DMS53 treated with DMSO at 0.1 percent for 48 hours (cell line): Measurements from ENCODE around the gene RAET1E.
"Not testable (repeated sequence)": the region's sequence is repeated elsewhere in the genome, so short reads cannot be mapped to it uniquely, and the experiment has no call there.

ENCODE experiments used
- DNase-seq: peaks from one replicate; lab custom pipeline; 2025; ENCODE audit not compliant: unreplicated experiment; lab: John Stamatoyannopoulos, UW

Gene RAET1E

GRCh38 chr6:149910721-149911151 is 12.8 kb upstream of the RAET1E start:
- no peak for DNase-seq

GRCh38 chr6:149909701-149910470 is 12.0 kb upstream of the RAET1E start:
- no peak for DNase-seq

DNA sequence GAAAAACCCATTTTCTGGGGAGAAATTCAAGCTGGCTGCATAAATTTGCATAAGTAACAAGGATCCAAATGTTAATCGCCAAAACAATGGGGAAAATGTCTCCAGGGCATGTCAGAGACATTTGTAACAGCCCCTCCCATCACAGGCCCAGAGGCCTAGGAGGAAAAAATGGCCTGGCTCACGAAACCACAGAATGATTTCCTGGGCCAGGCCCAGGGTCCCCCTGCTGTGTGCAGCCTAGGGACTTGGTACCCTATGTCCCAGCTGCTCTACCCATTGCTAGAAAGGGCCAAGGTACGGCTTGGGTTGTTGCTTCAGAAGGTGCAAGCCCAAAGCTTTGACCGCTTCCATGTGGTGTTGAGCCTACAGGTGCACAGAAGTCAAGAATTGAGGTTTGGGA is 10.6 kb upstream of the RAET1E start:
- not testable (repeated sequence) for DNase-seq

GRCh38 chr6:149907317-149907716 is 9.4 kb upstream of the RAET1E start:
- DNase-seq = no peak

DNA sequence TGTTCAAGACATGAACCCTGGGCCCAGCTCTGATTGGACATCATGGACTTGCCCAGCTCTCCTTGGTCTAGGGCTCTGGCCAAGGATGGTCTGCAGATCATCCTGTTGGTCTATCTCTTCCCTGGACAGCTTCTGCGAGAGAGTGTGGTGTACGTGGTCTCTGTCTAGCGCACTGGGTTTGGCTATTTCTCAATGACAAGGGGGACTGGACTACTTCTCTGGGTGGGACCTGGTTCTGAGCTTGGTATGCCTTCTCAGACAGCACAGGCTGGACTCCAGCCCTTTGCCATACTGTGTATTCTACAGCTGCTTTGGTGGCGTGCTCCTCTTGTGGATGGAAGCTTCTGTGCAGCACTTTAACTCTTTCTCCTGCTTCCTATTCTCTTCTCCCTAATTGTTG is 8.5 kb upstream of the RAET1E start:
- no peak for DNase-seq

GRCh38 chr6:149905911-149906371 is 8.0 kb upstream of the RAET1E start:
- DNase-seq = no peak

- no peak for DNase-seq
These were observed 7.5 kb upstream of the RAET1E start for GRCh38 chr6:149905371-149905910.

DNA sequence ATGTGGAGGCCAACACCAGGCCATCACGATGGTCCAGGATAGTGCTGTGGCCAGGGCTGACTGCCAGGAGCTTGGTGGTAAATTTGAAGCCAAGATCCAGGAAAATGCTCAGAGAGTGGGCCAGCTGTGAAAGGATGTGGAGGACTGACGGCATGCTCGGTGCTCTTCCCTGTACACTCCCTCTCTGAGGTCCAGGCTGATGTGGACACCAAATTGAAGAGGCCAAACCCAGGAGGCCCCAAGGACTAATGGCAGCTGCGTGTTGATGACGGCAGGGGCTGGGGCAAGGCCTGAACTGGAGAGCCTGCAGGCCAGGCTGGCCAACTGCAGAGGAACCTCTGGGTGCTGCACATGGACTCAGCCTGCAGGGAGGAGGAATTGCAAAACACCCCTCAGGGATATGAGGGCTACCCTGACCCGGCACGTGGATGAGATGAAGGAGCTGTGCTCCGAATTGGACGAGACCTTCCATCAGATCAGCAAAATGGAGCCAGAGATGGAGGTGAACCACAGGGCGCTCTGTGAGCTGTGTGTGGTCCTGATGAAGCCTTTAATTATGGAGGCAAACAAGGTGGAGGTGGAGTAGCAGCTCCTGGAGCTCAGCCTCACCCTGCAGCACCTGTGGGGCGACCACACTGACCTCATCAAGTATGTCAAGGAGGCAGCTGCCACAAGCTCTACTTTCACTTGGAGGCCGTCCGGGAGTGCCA is 6.9 kb upstream of the RAET1E start:
- DNase-seq = no peak

GRCh38 chr6:149903938-149904611 is 6.2 kb upstream of the RAET1E start:
- DNase-seq = peak; percentile 42

- no peak for DNase-seq
These were observed 3.7 kb upstream of the RAET1E start for GRCh38 chr6:149901444-149902140.

DNA sequence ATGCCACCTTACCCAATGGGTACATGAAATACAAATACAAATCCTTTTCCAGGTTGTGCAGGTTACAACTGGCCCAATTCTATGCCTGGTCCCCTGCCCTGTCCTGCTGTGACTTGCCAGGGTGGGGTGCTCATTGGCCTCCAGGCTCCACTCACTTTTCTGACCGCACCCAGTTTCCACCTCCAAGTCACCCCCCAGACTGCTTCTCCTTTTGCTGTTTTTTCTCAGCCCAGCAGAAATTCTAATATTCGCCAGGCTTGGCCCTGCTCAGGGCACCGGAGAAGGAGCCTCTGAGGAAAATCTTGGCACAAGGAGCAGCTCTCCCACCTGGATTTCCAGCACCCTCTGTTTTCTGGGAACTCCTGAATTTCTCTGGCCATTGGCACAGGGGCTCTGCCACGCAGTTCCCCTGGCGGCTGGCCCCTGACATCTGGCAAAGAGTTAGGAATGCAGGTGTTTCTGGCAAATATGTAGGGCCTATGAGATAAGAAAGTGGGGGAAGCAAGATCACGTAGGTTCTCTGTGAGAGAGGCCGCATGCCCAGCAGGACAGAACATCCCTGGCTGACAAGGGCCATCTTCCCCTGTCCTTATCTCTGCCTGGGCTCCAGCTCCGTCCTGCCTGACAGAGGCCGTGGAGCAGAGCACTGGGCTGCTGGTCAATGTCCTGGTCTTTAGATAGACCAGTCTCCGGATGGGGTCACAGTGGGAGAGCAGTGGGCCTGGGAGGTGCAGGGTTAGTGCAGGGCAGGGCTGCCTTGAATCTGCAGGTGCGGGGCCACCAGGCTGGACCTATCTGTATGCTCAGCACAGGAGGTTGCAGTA is 2.9 kb upstream of the RAET1E start:
- no peak for DNase-seq

GRCh38 chr6:149899926-149900619 is 2.2 kb upstream of the RAET1E start:
- no peak for DNase-seq

GRCh38 chr6:149899486-149899885 is 1.6 kb upstream of the RAET1E start:
- no peak for DNase-seq

- no peak for DNase-seq
These were observed 1.1 kb upstream of the RAET1E start for GRCh38 chr6:149898966-149899365.

DNA sequence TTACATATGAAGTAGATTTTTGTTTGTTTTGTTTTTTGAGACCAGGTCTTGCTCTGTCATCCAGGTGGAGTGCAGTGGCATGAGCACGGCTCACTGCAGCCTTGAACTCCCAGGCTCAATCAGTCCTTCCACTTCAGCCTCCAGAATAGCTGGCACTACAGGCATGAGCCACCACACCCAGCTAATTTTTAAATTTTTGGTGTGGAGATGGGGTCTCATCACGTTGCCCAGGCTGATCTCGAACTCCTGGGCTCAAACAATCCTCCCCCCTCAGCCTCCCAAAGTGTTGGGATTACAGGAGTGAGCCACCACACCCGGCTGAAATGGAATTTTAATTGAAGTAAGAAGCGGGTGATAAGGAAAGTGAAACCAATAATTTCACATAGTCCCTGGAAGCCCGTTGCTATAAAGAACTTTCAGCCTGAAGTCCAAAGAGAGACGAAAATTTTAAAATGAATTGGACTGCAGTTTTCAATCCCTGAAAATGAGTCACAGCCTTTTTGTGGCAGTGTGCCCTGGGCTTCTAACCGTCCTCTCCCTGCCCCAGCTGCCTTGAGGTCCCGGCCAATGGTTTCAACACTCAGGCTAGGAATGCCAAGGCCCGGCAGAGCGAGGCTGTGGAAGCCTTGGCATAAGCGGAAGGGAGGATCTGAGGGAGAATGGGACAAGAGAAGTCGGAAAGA is 757 bp downstream of the RAET1E start:
- DNase-seq = no peak

DNA sequence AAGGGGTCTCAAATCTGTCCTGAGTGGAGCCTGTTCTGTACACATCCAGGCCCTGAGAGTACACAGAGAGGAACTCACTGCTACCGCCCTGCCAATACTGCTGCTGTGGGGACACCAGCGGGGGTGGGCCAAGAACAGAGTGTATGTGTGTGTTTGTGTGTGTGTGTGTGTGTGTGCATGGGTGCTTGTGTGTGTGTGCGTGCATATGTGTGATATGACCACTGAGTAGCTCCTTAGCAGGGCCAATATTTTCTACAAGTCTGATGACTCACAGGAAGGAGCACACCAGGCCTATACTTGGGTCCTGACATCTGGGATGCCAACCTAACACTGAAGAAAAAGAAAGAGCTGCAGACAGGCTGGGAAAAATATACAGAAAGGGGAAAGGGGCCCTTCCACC is 1.4 kb downstream of the RAET1E start:
- no peak for DNase-seq

- DNase-seq = peak; percentile 60
These were observed 2.1 kb downstream of the RAET1E start for GRCh38 chr6:149895833-149896271.

- DNase-seq = no peak
These were observed 2.8 kb downstream of the RAET1E start for GRCh38 chr6:149895048-149895590.

DNA sequence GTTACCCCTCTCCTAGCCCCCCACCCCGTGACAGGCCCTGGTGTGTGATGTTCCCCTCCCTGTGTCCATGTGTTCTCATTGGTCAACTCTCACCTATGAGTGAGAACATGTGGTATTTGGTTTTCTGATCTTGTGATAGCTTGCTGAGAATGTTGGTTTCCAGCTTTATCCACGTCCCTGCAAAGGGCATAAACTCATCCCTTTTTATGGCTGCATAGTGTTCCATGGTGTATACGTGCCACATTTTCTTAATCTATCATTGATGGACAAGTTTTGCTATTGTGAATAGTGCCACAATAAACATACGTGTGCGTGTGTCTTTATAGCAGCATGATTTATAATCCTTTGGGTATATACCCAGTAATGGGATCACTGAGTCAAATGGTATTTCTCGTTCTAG is 6.0 kb downstream of the RAET1E start:
- DNase-seq = not testable (repeated sequence)
